Neural cell (in vitro differentiated cells): ENCODE results near the gene ARHGEF4. TPM values are rescaled to one million over a fixed set of nuclear protein-coding genes. Genes with fewer than 3 reads are reported as not detected.

Experiments used
- H2AFZ ChIP-seq: fragments of 200-600, 300-800 bp; sonication (generic), shearing (Covaris generic); 2 replicates; pipeline ENCODE4 v1.6.0; 2014; ENCODE audit warnings: low read depth, mild to moderate bottlenecking, antibody characterized with exemption, low read length, moderate library complexity
- H3F3A ChIP-seq: fragments of 200-600 bp; shearing (Covaris generic); 2 replicates; pipeline ENCODE4 v1.6.1; 2016; ENCODE audit warnings: mild to moderate bottlenecking, moderate library complexity, mixed read lengths, antibody characterized with exemption, low read length; ENCODE audit not compliant: insufficient read depth, poor library complexity, severe bottlenecking
- H3K27ac ChIP-seq: fragments of 200-600, 300-800 bp; sonication (generic), shearing (Covaris generic); 2 replicates; pipeline ENCODE4 v1.5.1; 2014; ENCODE audit warnings: mild to moderate bottlenecking, low read length, moderate library complexity
- H3K27me3 ChIP-seq: fragments of 300-800, 200-600 bp; sonication (generic), shearing (Covaris generic); 2 replicates; pipeline ENCODE4 v1.6.0; 2014; ENCODE audit warnings: mild to moderate bottlenecking, low read depth, low read length, moderate library complexity; ENCODE audit not compliant: insufficient read depth
- H3K36me3 ChIP-seq: fragments of 300-800, 200-600 bp; sonication (generic), shearing (Covaris generic); 2 replicates; pipeline ENCODE4 v1.5.1; 2014; ENCODE audit warnings: mild to moderate bottlenecking, antibody characterized with exemption, low read length, moderate library complexity; ENCODE audit not compliant: insufficient read depth
- H3K4me2 ChIP-seq: fragments of 300-800, 200-600 bp; sonication (generic), shearing (Covaris generic); 2 replicates; pipeline ENCODE4 v1.6.0; 2014; ENCODE audit warnings: mild to moderate bottlenecking, low read length
- H3K4me3 ChIP-seq: fragments of 300-800, 200-600 bp; sonication (generic), shearing (Covaris generic); 2 replicates; pipeline ENCODE4 v1.5.1; 2014; ENCODE audit warnings: mild to moderate bottlenecking, low read length, moderate library complexity
- H3K79me2 ChIP-seq: fragments of 200-600 bp; shearing (Covaris generic); replicated peaks from 2 replicates; pipeline ENCODE4 v1.6.0; 2014; ENCODE audit warnings: mild to moderate bottlenecking, low read length, moderate library complexity; ENCODE audit not compliant: insufficient read depth
- H3K9ac ChIP-seq: fragments of 300-800, 200-600 bp; sonication (generic), shearing (Covaris generic); 2 replicates; pipeline ENCODE4 v1.6.1; 2016; ENCODE audit warnings: mild to moderate bottlenecking, low read length, mixed read lengths
- H3K9me2 ChIP-seq: fragments of 200-600 bp; shearing (Covaris generic); 2 replicates; pipeline ENCODE4 v1.6.1; 2016; ENCODE audit warnings: mild to moderate bottlenecking, low read length, mixed read lengths; ENCODE audit not compliant: insufficient read depth
- H3K9me3 ChIP-seq: fragments of 200-600, 300-800 bp; sonication (generic), shearing (Covaris generic); 2 replicates; pipeline ENCODE4 v1.6.1; 2016; ENCODE audit warnings: mild to moderate bottlenecking, mixed run types, low read length, moderate library complexity, mixed read lengths
- H4K20me1 ChIP-seq: fragments of 200-600 bp; shearing (Covaris generic); 2 replicates; pipeline ENCODE4 v1.6.1; 2016; ENCODE audit warnings: mild to moderate bottlenecking, mixed run types; ENCODE audit not compliant: insufficient read depth
- EP300 ChIP-seq: fragments of 450-650 bp; conservative IDR thresholded peaks from 2 replicates; pipeline ENCODE4 v1.6.1; 2014; ENCODE audit warnings: antibody characterized with exemption, mild to moderate bottlenecking, moderate library complexity; ENCODE audit not compliant: poor library complexity, severe bottlenecking
- EZH2 ChIP-seq: fragments of 200-600, 300-800 bp; shearing (Covaris generic), sonication (generic); IDR thresholded peaks from 2 replicates; pipeline ENCODE4 v1.6.1; 2014; ENCODE audit warnings: antibody characterized with exemption, low read length, borderline replicate concordance, mild to moderate bottlenecking; ENCODE audit not compliant: insufficient read depth, poor library complexity, severe bottlenecking
- MXI1 ChIP-seq: fragments of 450-650 bp; conservative IDR thresholded peaks from 2 replicates; pipeline ENCODE4 v1.6.1; 2014; ENCODE audit warnings: antibody characterized with exemption, mild to moderate bottlenecking; ENCODE audit not compliant: poor library complexity, severe bottlenecking
- POLR2AphosphoS5 ChIP-seq: IDR thresholded peaks from 2 replicates; pipeline ENCODE4 v1.6.1; 2012
- RAD21 ChIP-seq: fragments of 450-650 bp; conservative IDR thresholded peaks from 2 replicates; pipeline ENCODE4 v1.6.1; 2014; ENCODE audit warnings: antibody characterized with exemption, mild to moderate bottlenecking, moderate library complexity
- SMC3 ChIP-seq: fragments of 450-650 bp; conservative IDR thresholded peaks from 2 replicates; pipeline ENCODE4 v1.6.1; 2014; ENCODE audit warnings: antibody characterized with exemption, mild to moderate bottlenecking, moderate library complexity; ENCODE audit not compliant: poor library complexity
- TAF1 ChIP-seq: IDR thresholded peaks from 2 replicates; pipeline ENCODE4 v1.6.1; 2012; ENCODE audit warnings: low read depth
- polyA plus RNA-seq: library from polyadenylated mRNA; depleted of rRNA; stranded (reverse); fragments of >200 nt; gene quantifications from 2 replicates; pipeline ENCODE4 v1.2.3, GENCODE V29; 2014
- TF ChIP-seq, protein P1 (sequence below): IDR thresholded peaks from 2 replicates; pipeline ENCODE4 v1.6.1; 2012; ENCODE audit warnings: borderline replicate concordance
- TF ChIP-seq, protein P2 (sequence below): fragments of 450-650 bp; IDR thresholded peaks from 2 replicates; pipeline ENCODE4 v1.5.1; 2014; ENCODE audit warnings: antibody characterized with exemption, mild to moderate bottlenecking, moderate library complexity; ENCODE audit not compliant: poor library complexity, severe bottlenecking

The ARHGEF4 gene
- polyA plus RNA-seq, 1 donor from 2014 or later: 45.9 TPM

DNA sequence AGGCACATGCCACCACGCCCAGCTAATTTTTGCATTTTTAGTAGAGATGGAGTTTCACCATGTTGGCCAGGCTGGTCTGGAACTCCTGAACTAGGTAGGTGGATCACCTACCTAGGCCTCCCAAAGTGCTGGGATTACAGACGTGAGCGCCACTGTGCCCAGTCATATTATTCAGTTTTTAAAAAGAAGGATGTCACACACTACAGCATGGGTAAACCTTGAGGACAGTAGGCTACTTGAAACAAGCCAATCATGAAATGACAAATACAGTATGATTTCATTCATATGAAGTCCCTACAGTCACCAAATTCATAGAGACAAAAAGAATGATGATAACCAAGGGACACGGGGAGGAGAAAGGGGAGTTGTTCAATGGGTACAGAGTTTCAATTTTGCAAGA, 31.1 kb upstream of the ARHGEF4 start:
- Histone ChIP-seq H3K27ac (no peak overlapping the region), H3K4me2 (no peak overlapping the region), H3K9me2 (no peaks in the 10 kb centered on the region), H3K9ac (no peak overlapping the region), H3K27me3 (no peaks in the 10 kb centered on the region), H3K9me3 (no peaks in the 10 kb centered on the region), H3F3A (no peaks in the 10 kb centered on the region), H2AFZ (no peak overlapping the region), H3K79me2 (no peaks in the 10 kb centered on the region), H3K4me3 (no peak overlapping the region), H3K36me3 (no peaks in the 10 kb centered on the region), H4K20me1 (no peaks in the 10 kb centered on the region)
- TF ChIP-seq, protein P1, sequence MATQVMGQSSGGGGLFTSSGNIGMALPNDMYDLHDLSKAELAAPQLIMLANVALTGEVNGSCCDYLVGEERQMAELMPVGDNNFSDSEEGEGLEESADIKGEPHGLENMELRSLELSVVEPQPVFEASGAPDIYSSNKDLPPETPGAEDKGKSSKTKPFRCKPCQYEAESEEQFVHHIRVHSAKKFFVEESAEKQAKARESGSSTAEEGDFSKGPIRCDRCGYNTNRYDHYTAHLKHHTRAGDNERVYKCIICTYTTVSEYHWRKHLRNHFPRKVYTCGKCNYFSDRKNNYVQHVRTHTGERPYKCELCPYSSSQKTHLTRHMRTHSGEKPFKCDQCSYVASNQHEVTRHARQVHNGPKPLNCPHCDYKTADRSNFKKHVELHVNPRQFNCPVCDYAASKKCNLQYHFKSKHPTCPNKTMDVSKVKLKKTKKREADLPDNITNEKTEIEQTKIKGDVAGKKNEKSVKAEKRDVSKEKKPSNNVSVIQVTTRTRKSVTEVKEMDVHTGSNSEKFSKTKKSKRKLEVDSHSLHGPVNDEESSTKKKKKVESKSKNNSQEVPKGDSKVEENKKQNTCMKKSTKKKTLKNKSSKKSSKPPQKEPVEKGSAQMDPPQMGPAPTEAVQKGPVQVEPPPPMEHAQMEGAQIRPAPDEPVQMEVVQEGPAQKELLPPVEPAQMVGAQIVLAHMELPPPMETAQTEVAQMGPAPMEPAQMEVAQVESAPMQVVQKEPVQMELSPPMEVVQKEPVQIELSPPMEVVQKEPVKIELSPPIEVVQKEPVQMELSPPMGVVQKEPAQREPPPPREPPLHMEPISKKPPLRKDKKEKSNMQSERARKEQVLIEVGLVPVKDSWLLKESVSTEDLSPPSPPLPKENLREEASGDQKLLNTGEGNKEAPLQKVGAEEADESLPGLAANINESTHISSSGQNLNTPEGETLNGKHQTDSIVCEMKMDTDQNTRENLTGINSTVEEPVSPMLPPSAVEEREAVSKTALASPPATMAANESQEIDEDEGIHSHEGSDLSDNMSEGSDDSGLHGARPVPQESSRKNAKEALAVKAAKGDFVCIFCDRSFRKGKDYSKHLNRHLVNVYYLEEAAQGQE: no peak
- TF ChIP-seq EP300 (no peak), RAD21 (no peak), SMC3 (no peak), POLR2AphosphoS5 (no peak), MXI1 (no peak), EZH2 (no peak), TAF1 (no peak)
- TF ChIP-seq, protein P2, sequence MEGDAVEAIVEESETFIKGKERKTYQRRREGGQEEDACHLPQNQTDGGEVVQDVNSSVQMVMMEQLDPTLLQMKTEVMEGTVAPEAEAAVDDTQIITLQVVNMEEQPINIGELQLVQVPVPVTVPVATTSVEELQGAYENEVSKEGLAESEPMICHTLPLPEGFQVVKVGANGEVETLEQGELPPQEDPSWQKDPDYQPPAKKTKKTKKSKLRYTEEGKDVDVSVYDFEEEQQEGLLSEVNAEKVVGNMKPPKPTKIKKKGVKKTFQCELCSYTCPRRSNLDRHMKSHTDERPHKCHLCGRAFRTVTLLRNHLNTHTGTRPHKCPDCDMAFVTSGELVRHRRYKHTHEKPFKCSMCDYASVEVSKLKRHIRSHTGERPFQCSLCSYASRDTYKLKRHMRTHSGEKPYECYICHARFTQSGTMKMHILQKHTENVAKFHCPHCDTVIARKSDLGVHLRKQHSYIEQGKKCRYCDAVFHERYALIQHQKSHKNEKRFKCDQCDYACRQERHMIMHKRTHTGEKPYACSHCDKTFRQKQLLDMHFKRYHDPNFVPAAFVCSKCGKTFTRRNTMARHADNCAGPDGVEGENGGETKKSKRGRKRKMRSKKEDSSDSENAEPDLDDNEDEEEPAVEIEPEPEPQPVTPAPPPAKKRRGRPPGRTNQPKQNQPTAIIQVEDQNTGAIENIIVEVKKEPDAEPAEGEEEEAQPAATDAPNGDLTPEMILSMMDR: no peak

DNA sequence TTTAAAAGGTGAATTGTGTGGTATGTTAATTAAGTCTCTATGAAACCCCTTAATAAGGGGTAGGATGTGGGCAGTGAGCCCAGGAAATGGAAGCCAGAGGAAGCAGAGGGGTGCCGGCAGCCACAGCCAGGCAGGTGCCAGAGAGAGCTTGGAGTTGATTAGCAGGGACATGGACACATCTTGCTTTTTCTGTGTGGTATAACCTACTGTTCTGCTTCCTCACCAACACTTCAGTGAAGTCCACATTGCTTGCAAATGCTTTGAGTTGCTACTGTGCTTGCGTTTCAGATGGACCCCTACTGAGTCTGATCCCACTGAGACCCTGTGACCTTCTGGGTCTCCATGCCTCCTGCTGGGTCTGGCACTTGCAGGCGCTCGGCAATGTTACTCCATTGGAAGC, 30.3 kb upstream of the ARHGEF4 start:
- no peaks in the 10 kb centered on the region for H3K79me2 ChIP-seq
- no peak overlapping the region for H2AFZ ChIP-seq
- no peak overlapping the region for H3K27ac ChIP-seq
- H3K36me3 ChIP-seq: no peaks in the 10 kb centered on the region
- no peak overlapping the region for H3K4me2 ChIP-seq
- no peaks in the 10 kb centered on the region for H4K20me1 ChIP-seq
- no peaks in the 10 kb centered on the region for H3K27me3 ChIP-seq
- H3K9me2 ChIP-seq: no peaks in the 10 kb centered on the region
- no peak for TF ChIP-seq SMC3
- TF ChIP-seq RAD21: no peak
- TF ChIP-seq MXI1: no peak
- no peak for TF ChIP-seq EZH2
- TF ChIP-seq TAF1: no peak
- TF ChIP-seq, protein P1: no peak
- TF ChIP-seq, protein P2: no peak
- TF ChIP-seq POLR2AphosphoS5: no peak
- no peak for TF ChIP-seq EP300
- H3K9me3 ChIP-seq: no peaks in the 10 kb centered on the region
- H3K4me3 ChIP-seq: no peak overlapping the region
- no peaks in the 10 kb centered on the region for H3F3A ChIP-seq
- H3K9ac ChIP-seq: no peak overlapping the region
